K562 (cell line): Measurements from ENCODE around the gene PAQR4. TPM values are rescaled to one million over a fixed set of nuclear protein-coding genes. Genes with fewer than 3 reads are reported as not detected.

Source experiments
- ATF1 ChIP-seq, 2 experiments: fragments of 450-650 bp in 1 of 2; IDR thresholded peaks; 2 replicates each; pipeline ENCODE4 v1.6.1; 2016; ENCODE audit warnings: missing compliant biosample characterization in 1 of 2, missing genetic modification characterization in 1 of 2
- BACH1 ChIP-seq: fragments of 200-800 bp; sonication (Bioruptor generic); IDR thresholded peaks from 2 replicates; pipeline ENCODE4 v1.6.1; 2016; ENCODE audit warnings: missing genetic modification characterization, missing compliant biosample characterization
- BMI1 ChIP-seq: fragments of 150-350 bp; IDR thresholded peaks from 2 replicates; pipeline ENCODE4 v1.6.1; 2014; ENCODE audit warnings: low read length
- BRD9 ChIP-seq: fragments of 450-650 bp; IDR thresholded peaks from 2 replicates; pipeline ENCODE4 v1.6.1; 2018; ENCODE audit warnings: low read depth; ENCODE audit not compliant: partially characterized antibody
- CHD1 ChIP-seq: fragments of 200-600 bp; sonication (generic); IDR thresholded peaks from one replicate; pipeline ENCODE4 v1.6.1; 2012; ENCODE audit warnings: mild to moderate bottlenecking, moderate library complexity, low read length, inconsistent platforms
- ETS2 ChIP-seq: IDR thresholded peaks from 2 replicates; pipeline ENCODE4 v1.6.1; 2016; ENCODE audit warnings: borderline replicate concordance, missing genetic modification characterization, mild to moderate bottlenecking, moderate library complexity, missing compliant biosample characterization; ENCODE audit not compliant: poor library complexity, severe bottlenecking
- FOSL1 ChIP-seq: fragments of 200-800 bp; sonication (Bioruptor generic); conservative IDR thresholded peaks from 2 replicates; pipeline ENCODE4 v1.6.1; 2016; ENCODE audit warnings: missing genetic modification characterization, missing compliant biosample characterization
- GABPA ChIP-seq: fragments of 200-800 bp; sonication (Bioruptor generic); conservative IDR thresholded peaks from 2 replicates; pipeline ENCODE4 v1.6.1; 2016; ENCODE audit warnings: low read depth, missing genetic modification characterization, missing compliant biosample characterization
- IRF2 ChIP-seq: sonication (generic); formaldehyde crosslinking; IDR thresholded peaks from 2 replicates; pipeline ENCODE4 v1.8.1; 2022; ENCODE audit warnings: mild to moderate bottlenecking, missing genetic modification reagents
- KDM1A ChIP-seq, 2 experiments: fragments of 450-650 bp; IDR thresholded peaks; 2 replicates each; pipeline ENCODE4 v1.6.1; 2016; ENCODE audit warnings: mild to moderate bottlenecking in 2 of 2
- KLF1 ChIP-seq: fragments of 450-650 bp; IDR thresholded peaks from 2 replicates; pipeline ENCODE4 v1.6.1; 2016; ENCODE audit warnings: missing genetic modification characterization, missing compliant biosample characterization
- MLLT1 ChIP-seq, 2 experiments: fragments of 450-650 bp; IDR thresholded peaks; 2 replicates each; pipeline ENCODE4 v1.6.1; 2016
- NR2C1 ChIP-seq, 2 experiments: fragments of 450-650 bp; IDR thresholded peaks; 2 replicates each; pipeline ENCODE4 v1.6.1; 2017; ENCODE audit warnings: mild to moderate bottlenecking in 2 of 2, antibody characterized with exemption in 1 of 2, inconsistent platforms in 1 of 2, missing compliant biosample characterization in 1 of 2, missing genetic modification characterization in 1 of 2
- RBM15 ChIP-seq: fragments of 200-400 bp; formaldehyde crosslinking; IDR thresholded peaks from 2 replicates; pipeline ENCODE4 v1.6.1; 2018; ENCODE audit warnings: mild to moderate bottlenecking, low read length, moderate library complexity; ENCODE audit not compliant: insufficient read depth
- TAF1 ChIP-seq: IDR thresholded peaks from 2 replicates; pipeline ENCODE4 v1.6.1; 2011; ENCODE audit warnings: mild to moderate bottlenecking, low read length, moderate library complexity; ENCODE audit not compliant: insufficient read depth, control insufficient read depth, severe bottlenecking; ENCODE audit errors: extremely low read depth
- TRIM24 ChIP-seq, 2 experiments: fragments of 450-650 bp; IDR thresholded peaks; 2 replicates each; pipeline ENCODE4 v1.6.1; 2016
- ZBTB1 ChIP-seq: sonication (generic); formaldehyde crosslinking; IDR thresholded peaks from 2 replicates; pipeline ENCODE4 v1.8.1; 2023; ENCODE audit warnings: missing genetic modification reagents, low read depth, mild to moderate bottlenecking, borderline replicate concordance
- ZBTB7A ChIP-seq: IDR thresholded peaks from 2 replicates; pipeline ENCODE4 v1.6.1; 2011; ENCODE audit warnings: low read depth, mild to moderate bottlenecking, low read length, moderate library complexity, borderline replicate concordance; ENCODE audit not compliant: control insufficient read depth
- ZFPM2 ChIP-seq: fragments of 250-450 bp; sonication (Bioruptor Pico); IDR thresholded peaks from 2 replicates; pipeline ENCODE4 v1.5.1; 2022; ENCODE audit warnings: mild to moderate bottlenecking
- polyA plus RNA-seq, 8 experiments: library from polyadenylated mRNA; depleted of rRNA in 4 of 8; stranded (reverse) in 5 of 8; unstranded in 3 of 8; fragments of >200 nt; fragmentation: Nextera tagmentation in 2 of 8; fragmentation: Illumina TruSeq in 1 of 8; extraction: Ambion mirVana in 2 of 8; extraction: Trizol in 1 of 8; gene quantifications; 2 replicates each; pipeline versions ENCODE4 v1.2.1 to v1.2.3, GENCODE V29; 2011 to 2014; ENCODE audit warnings: inconsistent platforms in 1 of 8, missing spikeins in 1 of 8
- total RNA-seq, 7 experiments: library from RNA; depleted of rRNA in 6 of 7; stranded (reverse); fragments of >200 nt in 6 of 7; fragmentation: Illumina TruSeq in 2 of 7; extraction: Trizol in 2 of 7; gene quantifications; 2 replicates each; pipeline versions ENCODE4 v1.2.1 to v1.2.3, GENCODE V29; 2011 to 2021; ENCODE audit warnings: low replicate concordance in 1 of 7
- TF ChIP-seq, protein P1 (sequence below): sonication (generic); formaldehyde crosslinking; IDR thresholded peaks from 2 replicates; pipeline ENCODE4 v1.8.0; 2022; ENCODE audit warnings: missing genetic modification reagents, mild to moderate bottlenecking, moderate library complexity, borderline replicate concordance

The PAQR4 gene
- total and polyA plus RNA-seq, 9 of the 15 experiments (the other 6 are each of a cell fraction or from before 2014, with no cell fraction given) = 0.62 to 40.4 (median 19.5) TPM

DNA sequence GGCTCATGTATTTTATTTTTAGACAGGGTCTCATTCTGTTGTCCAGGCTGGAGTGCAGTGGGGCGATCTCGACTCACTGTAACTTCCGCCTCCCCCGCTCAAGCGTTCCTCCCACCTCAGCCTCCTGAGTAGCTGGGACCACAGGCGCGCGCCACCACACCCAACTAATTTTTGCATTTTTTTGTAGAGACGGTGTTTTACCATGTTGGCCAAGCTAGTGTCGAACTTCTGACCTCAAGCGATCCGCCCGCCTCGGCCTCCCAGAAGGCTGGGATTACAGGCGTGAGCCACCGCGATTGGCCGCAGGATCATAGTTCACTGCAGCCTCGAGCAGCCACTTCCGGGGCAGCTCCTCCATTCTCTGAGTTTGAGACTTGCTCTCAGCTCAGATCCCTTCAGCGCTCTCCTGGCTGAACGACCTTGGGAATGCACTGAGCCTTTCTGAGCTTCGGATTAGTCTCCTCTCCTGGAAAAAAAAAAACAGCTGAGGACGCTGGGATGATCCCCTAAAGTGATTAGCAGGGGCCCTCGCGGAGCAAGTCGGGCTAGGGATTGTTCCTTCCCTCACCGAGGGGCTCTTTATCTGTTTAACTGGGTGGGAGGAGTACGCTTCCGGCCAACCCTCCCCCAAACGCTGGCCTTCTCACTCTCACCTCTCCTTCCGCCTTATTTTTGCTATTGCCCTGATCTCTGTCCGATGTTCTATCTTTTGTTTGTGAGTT is 12.2 kb downstream of the PAQR4 start (continued):
- TF ChIP-seq ETS2 (tag) (no peak), RBM15 (no peak), ZFPM2 (no peak), ATF1 (CRISPR knock-in tag; IDR thresholded peaks at IDR 0.05) (no peak), ATF1 (tag; IDR thresholded peaks at IDR 0.05) (peak; percentile 55; the same call in 1 of the 2 replicates), GABPA (peak; percentile 84), ZBTB7A (peak; percentile 68), KLF1 (tag) (peak; percentile 19; the same call in 1 of the 2 replicates), MLLT1 (IDR thresholded peaks at IDR 0.05) (peak in 1 of 2 experiments; percentile 62; a peak in 1 of 4 replicates), TRIM24 (IDR thresholded peaks at IDR 0.05) (peak; percentile 74 to 75), ZBTB1 (CRISPR knock-in tag) (no peak), KDM1A (IDR thresholded peaks at IDR 0.05) (peak in 1 of 2 experiments; percentile 58; a peak in 1 of 4 replicates), CHD1 (peak; percentile 10), FOSL1 (tag) (0 out of 2 replicates have a peak, but pooled peaks have one; percentile 13), BACH1 (tag) (no peak), NR2C1 (IDR thresholded peaks at IDR 0.05) (peak; percentile 86), NR2C1 (tag; IDR thresholded peaks at IDR 0.05) (peak; percentile 89), BRD9 (peak; percentile 33), IRF2 (CRISPR knock-in tag) (no peak), BMI1 (no peak), TAF1 (peak; percentile 67)
- TF ChIP-seq, protein P1, sequence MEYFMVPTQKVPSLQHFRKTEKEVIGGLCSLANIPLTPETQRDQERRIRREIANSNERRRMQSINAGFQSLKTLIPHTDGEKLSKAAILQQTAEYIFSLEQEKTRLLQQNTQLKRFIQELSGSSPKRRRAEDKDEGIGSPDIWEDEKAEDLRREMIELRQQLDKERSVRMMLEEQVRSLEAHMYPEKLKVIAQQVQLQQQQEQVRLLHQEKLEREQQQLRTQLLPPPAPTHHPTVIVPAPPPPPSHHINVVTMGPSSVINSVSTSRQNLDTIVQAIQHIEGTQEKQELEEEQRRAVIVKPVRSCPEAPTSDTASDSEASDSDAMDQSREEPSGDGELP (CRISPR knock-in tag) = peak; percentile 62
